Measurements from ENCODE around the gene TSHR. TPM values are rescaled to one million over a fixed set of nuclear protein-coding genes. Genes with fewer than 3 reads are reported as not detected.
A peak's percentile ranks its signal among the peaks of the same experiment; 100 is the strongest.

Gene TSHR
- total and polyA plus RNA-seq, 2 of the 4 experiments (the other 2 are of a cell fraction) = not detected

DNA sequence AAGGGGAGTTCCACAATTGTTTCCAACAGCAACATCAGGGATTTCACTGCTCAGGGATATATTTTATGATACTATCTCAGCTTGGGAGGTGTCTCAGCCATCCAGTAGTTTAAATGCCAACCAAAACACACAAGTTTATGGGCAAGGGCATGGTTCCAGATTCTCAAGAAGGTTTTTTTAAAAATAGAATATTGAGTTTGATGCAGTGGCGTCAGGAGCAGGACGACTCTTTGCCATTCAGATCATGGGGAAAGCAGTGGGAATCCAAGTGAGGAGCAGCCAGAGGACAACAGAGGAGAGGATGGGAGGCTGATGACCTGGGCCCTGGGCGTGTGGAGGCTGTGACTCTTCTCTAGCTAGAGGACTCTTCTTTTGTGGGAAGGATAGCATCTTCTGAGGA lies 25.7 kb downstream of the TSHR start:
- 83% methylated on average over 2 of the region's 3 CpGs; no CpG with 5 or more reads in 1 of the 2 experiments for WGBS, 2 experiments (ENCODE audit: extremely low coverage in 2 of 2, insufficient read length in 1 of 2)
- in situ Hi-C loops (cut with MboI; ENCODE audit: low sequenced_read_pairs) = no loop called here
- BruUV-seq (replicated peaks) = no TSS peak

More for the DNA sequence above, 25.7 kb downstream of the TSHR start:
- Histone ChIP-seq H3K18ac (ENCODE audit: low read depth, low read length) (no peak overlapping the region), H3K4me3 (ENCODE audit: insufficient read depth, low read depth, low read length) (no peak overlapping the region), H3K4ac (ENCODE audit: low read depth, low read length) (no peak overlapping the region), H4K8ac (ENCODE audit: low read depth in 2 of 2, low read length in 2 of 2) (no peak overlapping the region), H4K91ac (ENCODE audit: insufficient read depth, low read depth, low read length) (no peak overlapping the region), H3K79me1 (ENCODE audit: low read depth in 1 of 2, low read length in 2 of 2) (no peaks in the 10 kb centered on the region), H3K4me2 (ENCODE audit: low read depth, low read length) (no peak overlapping the region), H3K36me3 (ENCODE audit: control insufficient read depth, insufficient read depth, low read length) (no peaks in the 10 kb centered on the region), H3K14ac (replicated peaks; ENCODE audit: low read depth, low read length) (no peak overlapping the region), H3K56ac (ENCODE audit: extremely low read depth, insufficient read depth, low read length) (no peak overlapping the region), H3K23ac (ENCODE audit: low read depth, low read length) (no peak overlapping the region), H2AK5ac (ENCODE audit: low read depth, low read length) (no peak overlapping the region), H3K9me1 (ENCODE audit: insufficient read depth, low read length) (no peaks in the 10 kb centered on the region), H2BK5ac (ENCODE audit: low read depth, low read length, poor library complexity, severe bottlenecking) (no peak overlapping the region), H4K5ac (ENCODE audit: low read depth, low read length) (no peak overlapping the region), H2BK15ac (ENCODE audit: low read depth, low read length) (no peak overlapping the region), H3K27me3 (ENCODE audit: control insufficient read depth, insufficient read depth, low read length) (peaks cover 15% of the 10 kb centered on the region), H2BK120ac (ENCODE audit: low read depth, low read length) (no peak overlapping the region), H4K20me1 (ENCODE audit: insufficient read depth, low read length) (no peaks in the 10 kb centered on the region), H3K4me1 (ENCODE audit: control insufficient read depth, insufficient read depth, low read length) (no peaks in the 10 kb centered on the region), H3K9ac (ENCODE audit: low read depth, low read length) (no peak overlapping the region), H3K9me3 (ENCODE audit: control insufficient read depth, insufficient read depth, low read length) (no peaks in the 10 kb centered on the region), H2AK9ac (replicated peaks; ENCODE audit: low read depth, low read length, poor library complexity) (no peak overlapping the region), H2BK20ac (ENCODE audit: low read depth, low read length) (no peak overlapping the region), H2AFZ (replicated peaks; ENCODE audit: low read length, poor library complexity) (peak overlapping the region; percentile 18), H3K27ac (ENCODE audit: insufficient read depth, low read length) (no peak overlapping the region)
- CTCF ChIA-PET = no interaction called here
- TF ChIP-seq BHLHE40 (IDR thresholded peaks at IDR 0.05; ENCODE audit: low read depth, low read length) = no peak
- TF ChIP-seq CHD1 (IDR thresholded peaks at IDR 0.05; ENCODE audit: low read depth, low read length) = no peak
- no peak for TF ChIP-seq MAFK (IDR thresholded peaks at IDR 0.05; ENCODE audit: low read depth, low read length)
- no peak for TF ChIP-seq POLR2A (IDR thresholded peaks at IDR 0.05; ENCODE audit: low read depth, low read length)
- TF ChIP-seq RCOR1 (IDR thresholded peaks at IDR 0.05; ENCODE audit: insufficient replicate concordance, low read length) = no peak
- TF ChIP-seq SMC3 (IDR thresholded peaks at IDR 0.05; ENCODE audit: low read depth, low read length) = no peak
- no peak for DNase-seq
- POLR2A ChIA-PET (ENCODE audit: unreplicated experiment) = no interaction called here
- intact Hi-C loops (cut with micrococcal nuclease) (no loop called here), dilution Hi-C loops (cut with HindIII; ENCODE audit: low sequenced_read_pairs, unreplicated experiment) (no loop called here)
- ATAC-seq (ENCODE audit: low read depth) = no peak
